Lung (tissue), 12 donors: ENCODE data around the gene NUP210L. TPM values are rescaled to one million over a fixed set of nuclear protein-coding genes. Genes with fewer than 3 reads are reported as not detected.
"Not testable (repeated sequence)": the region's sequence is repeated elsewhere in the genome, so short reads cannot be mapped to it uniquely, and the experiment has no call there.

Source experiments
- ATAC-seq: fragments of 200-7000 bp; cut with Tn5 transposase; one replicate; pipeline ENCODE4 v1.9.1; 2020; ENCODE audit warnings: moderate number of reproducible peaks; ENCODE audit not compliant: insufficient read depth, low FRiP score
- DNase-seq, 3 donors: peaks; one replicate each; pipeline ENCODE4 v3.0.0-alpha.2; 2013 to 2017
- H3K27ac ChIP-seq, 2 donors: one replicate each; pipeline ENCODE4 v1.5.1; 2013; ENCODE audit warnings: mild to moderate bottlenecking in 2 of 2, moderate library complexity in 2 of 2, control low read depth in 1 of 2, inconsistent platforms in 1 of 2, low read depth in 1 of 2, low read length in 1 of 2
- H3K27me3 ChIP-seq, 3 donors: one replicate each; pipeline ENCODE4 v1.5.1; 2013; ENCODE audit warnings: low read length in 2 of 3; ENCODE audit not compliant: control insufficient read depth in 3 of 3, insufficient read depth in 3 of 3
- H3K36me3 ChIP-seq, 4 donors: one replicate each; pipeline ENCODE4 v1.5.1; 2013; ENCODE audit warnings: low read length in 4 of 4, mild to moderate bottlenecking in 1 of 4, moderate library complexity in 1 of 4; ENCODE audit not compliant: control insufficient read depth in 4 of 4, insufficient read depth in 4 of 4
- H3K4me1 ChIP-seq, 5 donors: one replicate each; pipeline ENCODE4 v1.5.1; 2013; ENCODE audit warnings: low read length in 5 of 5, mild to moderate bottlenecking in 2 of 5, moderate library complexity in 1 of 5; ENCODE audit not compliant: control insufficient read depth in 5 of 5, insufficient read depth in 5 of 5
- H3K4me3 ChIP-seq: one replicate; pipeline ENCODE4 v1.5.1; 2013; ENCODE audit warnings: mild to moderate bottlenecking, control low read depth, moderate library complexity
- H3K9ac ChIP-seq, 2 donors: one replicate each; pipeline ENCODE4 v1.5.1; 2013; ENCODE audit warnings: low read length in 2 of 2, control low read depth in 1 of 2; ENCODE audit not compliant: insufficient read depth in 1 of 2
- H3K9me3 ChIP-seq, 4 donors: one replicate each; pipeline ENCODE4 v1.5.1; 2013; ENCODE audit warnings: low read length in 3 of 4, mild to moderate bottlenecking in 1 of 4, moderate library complexity in 1 of 4; ENCODE audit not compliant: control insufficient read depth in 4 of 4, insufficient read depth in 3 of 4
- WGBS, 2 donors: extraction: QIAGEN DNeasy Blood & Tissue Kit; methylation state at CpG; one replicate each; pipeline ENCODE4 v1.1.7; 2013; 5-methylcytosine and 5-hydroxymethylcytosine counted together
- polyA plus RNA-seq, 2 donors: library from polyadenylated mRNA; stranded (reverse); fragments of 200-250 nt; gene quantifications; one replicate each; pipeline ENCODE4 v1.2.1, GENCODE V29; 2013
- total RNA-seq, 2 donors: library from RNA; depleted of rRNA in 1 of 2; stranded (reverse); fragments of >200 nt in 1 of 2; gene quantifications; one replicate each; pipeline ENCODE4 v1.2.1, GENCODE V29; 2014 to 2021
- TF ChIP-seq, protein P1 (sequence below): IDR thresholded peaks from 2 replicates; pipeline ENCODE4 v1.5.1; 2012; ENCODE audit warnings: mild to moderate bottlenecking; ENCODE audit errors: control extremely low read depth, extremely low read depth
- donor health status: control.
- donor health status: control.
- donor health status: Bipolar disorder and iron deficiency.
- donor health status: healthy.
- donor health status: DM: yes; HTN: yes; CAD: no.

The NUP210L gene
- total and polyA plus RNA-seq, 4 donors, result 0.03 to 0.26 (median 0.09) TPM

- Histone ChIP-seq H3K27ac (peak overlapping the region; percentile 69 to 80), H3K9me3 (no peaks in the 10 kb centered on the region), H3K36me3 (peaks cover 0 to 13% (median 6%) of the 10 kb centered on the region in 4 donors), H3K9ac (peak overlapping the region; percentile 59 to 94), H3K4me1 (peaks cover 2 to 25% (median 5%) of the 10 kb centered on the region in 5 donors), H3K27me3 (no peaks in the 10 kb centered on the region), H3K4me3 (peak overlapping the region; percentile 49)
- TF ChIP-seq, protein P1, sequence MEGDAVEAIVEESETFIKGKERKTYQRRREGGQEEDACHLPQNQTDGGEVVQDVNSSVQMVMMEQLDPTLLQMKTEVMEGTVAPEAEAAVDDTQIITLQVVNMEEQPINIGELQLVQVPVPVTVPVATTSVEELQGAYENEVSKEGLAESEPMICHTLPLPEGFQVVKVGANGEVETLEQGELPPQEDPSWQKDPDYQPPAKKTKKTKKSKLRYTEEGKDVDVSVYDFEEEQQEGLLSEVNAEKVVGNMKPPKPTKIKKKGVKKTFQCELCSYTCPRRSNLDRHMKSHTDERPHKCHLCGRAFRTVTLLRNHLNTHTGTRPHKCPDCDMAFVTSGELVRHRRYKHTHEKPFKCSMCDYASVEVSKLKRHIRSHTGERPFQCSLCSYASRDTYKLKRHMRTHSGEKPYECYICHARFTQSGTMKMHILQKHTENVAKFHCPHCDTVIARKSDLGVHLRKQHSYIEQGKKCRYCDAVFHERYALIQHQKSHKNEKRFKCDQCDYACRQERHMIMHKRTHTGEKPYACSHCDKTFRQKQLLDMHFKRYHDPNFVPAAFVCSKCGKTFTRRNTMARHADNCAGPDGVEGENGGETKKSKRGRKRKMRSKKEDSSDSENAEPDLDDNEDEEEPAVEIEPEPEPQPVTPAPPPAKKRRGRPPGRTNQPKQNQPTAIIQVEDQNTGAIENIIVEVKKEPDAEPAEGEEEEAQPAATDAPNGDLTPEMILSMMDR, result no peak
- DNase-seq, result peak; percentile 33 to 73 (median 46)
- WGBS, 2 donors, result 16 to 26% methylated on average over 7 of the region's 7 CpGs
- no peak for ATAC-seq
Measured at GRCh38 chr1:153985341-153985912, 169.4 kb downstream of the NUP210L start.

DNA sequence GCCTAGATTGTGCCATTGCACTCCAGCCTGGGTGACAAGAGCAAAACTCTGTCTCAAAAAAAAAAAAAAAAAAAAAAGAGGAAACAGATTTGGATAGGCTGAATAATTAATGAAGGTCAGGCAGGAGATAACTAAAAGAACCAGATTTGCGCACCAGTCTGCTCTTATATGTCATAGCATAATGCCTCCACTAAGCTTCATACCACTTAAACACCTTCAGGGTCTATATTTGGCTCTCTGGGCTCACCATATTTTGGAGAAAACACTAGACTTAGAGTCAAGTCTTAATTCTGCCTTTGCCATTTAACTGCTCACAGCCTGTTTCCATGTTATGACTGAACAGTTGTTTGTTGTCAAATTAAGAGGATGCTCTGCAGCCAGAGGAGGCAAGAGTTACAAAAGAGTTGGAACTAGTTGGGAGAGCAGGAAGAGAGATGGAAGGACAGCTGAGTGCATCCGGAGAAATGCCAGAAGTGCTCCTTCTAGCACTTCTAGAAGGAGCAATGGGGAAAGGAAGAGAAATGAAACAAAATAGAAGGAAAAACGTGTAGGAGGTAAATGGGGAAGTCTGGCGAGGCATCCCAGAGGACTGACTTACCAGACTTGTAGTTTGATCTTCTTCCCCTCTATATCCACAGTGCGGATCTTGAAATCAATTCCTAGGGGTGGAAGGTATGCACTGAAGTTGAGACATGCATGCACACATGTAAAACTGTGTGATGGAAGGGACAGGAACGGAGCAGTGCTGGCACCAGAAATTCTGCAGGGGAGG lies 170.6 kb downstream of the NUP210L start:
- TF ChIP-seq, protein P1, result no peak
- WGBS, 2 donors, result 60 to 62% methylated on average over 6 of the region's 6 CpGs
- no peak overlapping the region for H3K27ac ChIP-seq
- no peak overlapping the region for H3K4me3 ChIP-seq
- H3K36me3 ChIP-seq, result peaks cover 0 to 13% (median 6%) of the 10 kb centered on the region in 4 donors
- H3K4me1 ChIP-seq, result peaks cover 2 to 25% (median 5%) of the 10 kb centered on the region in 5 donors
- no peaks in the 10 kb centered on the region for H3K9me3 ChIP-seq
- peak in 2 of 3 donors; percentile 69 to 85 for DNase-seq
- no peak for ATAC-seq
- no peak overlapping the region for H3K9ac ChIP-seq
- no peaks in the 10 kb centered on the region for H3K27me3 ChIP-seq

GRCh38 chr1:153981735-153982134 lies 173.1 kb downstream of the NUP210L start:
- H3K9me3 ChIP-seq, H3K27me3 ChIP-seq, ATAC-seq, H3K27ac ChIP-seq, H3K4me3 ChIP-seq, H3K9ac ChIP-seq, DNase-seq: not testable (repeated sequence)
- H3K4me1 ChIP-seq, result peaks cover 2 to 34% (median 8%) of the 10 kb centered on the region in 5 donors
- peaks cover 0 to 16% (median 8%) of the 10 kb centered on the region in 4 donors for H3K36me3 ChIP-seq
- WGBS, 2 donors, result 85 to 91% methylated on average over 2 of the region's 2 CpGs

DNA sequence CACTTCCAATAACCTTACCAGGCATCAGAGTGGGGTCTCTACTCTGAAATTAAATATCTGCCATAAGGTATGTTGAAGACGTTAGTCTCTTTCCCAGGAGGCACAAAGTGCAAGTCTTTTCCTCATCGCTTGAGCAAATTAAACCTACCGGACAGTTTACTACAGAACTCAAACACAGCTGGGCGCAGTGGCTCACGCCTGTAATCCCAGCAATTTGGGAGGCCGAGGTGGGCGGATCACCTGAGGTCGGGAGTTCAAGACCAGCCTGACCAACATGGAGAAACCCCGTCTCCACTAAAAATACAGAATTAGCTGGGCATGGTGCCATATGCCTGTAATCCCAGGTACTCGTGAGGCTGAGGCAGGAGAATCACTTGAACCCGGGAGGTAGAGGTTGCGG lies 175.8 kb downstream of the NUP210L start:
- DNase-seq, H3K9ac ChIP-seq, H3K27me3 ChIP-seq, ATAC-seq, H3K9me3 ChIP-seq, H3K27ac ChIP-seq, H3K4me3 ChIP-seq: not testable (repeated sequence)
- peaks cover 5 to 30% (median 16%) of the 10 kb centered on the region in 4 donors for H3K36me3 ChIP-seq
- H3K4me1 ChIP-seq, result peaks cover 0 to 23% (median 8%) of the 10 kb centered on the region in 5 donors
- WGBS, 2 donors, result 94 to 96% methylated on average over 12 of the region's 12 CpGs
